ENCODE data around the gene PTGES3.

GRCh38 chr12:56657416-56658379 is 30.4 kb downstream of the PTGES3 start:
- TF ChIP-seq GATA3 (IDR thresholded peaks at IDR 0.05; ENCODE audit: low read depth, low read length), result no peak
- no peak for TF ChIP-seq GATA2 (IDR thresholded peaks at IDR 0.05; ENCODE audit: low read depth, low read length)

Measured in SH-SY5Y (cell line).